ENCODE measurements around the gene TBC1D22A.

Gene TBC1D22A

GRCh38 chr22:47187176-47187957 lies 424.9 kb downstream of the TBC1D22A start:
- DNase-seq = no peak

- DNase-seq = no peak
These were observed 426.0 kb downstream of the TBC1D22A start for GRCh38 chr22:47188261-47189055.

DNA sequence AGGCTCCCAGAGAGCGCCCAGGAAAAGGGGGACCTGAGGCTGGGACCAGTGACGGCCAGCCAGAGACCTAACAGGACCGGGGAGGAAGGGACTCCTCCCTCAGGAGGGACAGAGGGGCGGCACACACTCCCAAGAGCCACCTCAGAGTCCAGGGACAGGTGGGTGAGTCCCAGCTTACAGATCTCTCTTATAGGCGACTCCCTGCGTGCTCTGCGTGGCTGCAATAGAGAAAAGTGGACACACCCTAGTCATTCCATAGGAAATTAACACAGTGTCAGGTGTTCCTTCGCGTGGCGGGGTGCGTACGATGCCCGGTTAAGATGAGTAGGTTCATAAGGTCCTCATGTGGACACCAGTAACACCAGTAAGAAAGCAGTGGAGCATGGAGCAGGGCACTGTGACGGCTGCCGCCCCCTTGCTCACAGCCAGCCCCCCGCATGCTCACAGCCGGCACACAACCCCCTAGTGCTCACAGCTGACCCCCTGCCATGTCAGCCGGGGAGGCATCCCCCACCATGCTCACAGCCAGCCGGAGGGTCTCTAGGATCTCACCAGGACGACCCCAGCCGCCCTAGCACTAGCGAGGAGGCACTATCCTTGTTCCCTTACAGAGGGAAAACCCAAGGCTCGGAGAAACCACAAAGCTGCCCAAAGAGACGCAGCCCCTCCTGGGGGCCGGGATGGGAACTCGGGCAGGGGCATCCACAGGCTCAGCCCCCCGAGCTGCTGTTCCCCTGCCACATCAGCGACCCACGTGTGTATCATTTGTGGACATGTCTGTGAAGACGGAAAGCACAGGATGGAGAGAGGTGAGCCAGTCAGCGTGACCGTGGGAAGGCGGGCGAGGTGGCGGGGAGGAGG lies 426.8 kb downstream of the TBC1D22A start:
- DNase-seq = no peak

DNA sequence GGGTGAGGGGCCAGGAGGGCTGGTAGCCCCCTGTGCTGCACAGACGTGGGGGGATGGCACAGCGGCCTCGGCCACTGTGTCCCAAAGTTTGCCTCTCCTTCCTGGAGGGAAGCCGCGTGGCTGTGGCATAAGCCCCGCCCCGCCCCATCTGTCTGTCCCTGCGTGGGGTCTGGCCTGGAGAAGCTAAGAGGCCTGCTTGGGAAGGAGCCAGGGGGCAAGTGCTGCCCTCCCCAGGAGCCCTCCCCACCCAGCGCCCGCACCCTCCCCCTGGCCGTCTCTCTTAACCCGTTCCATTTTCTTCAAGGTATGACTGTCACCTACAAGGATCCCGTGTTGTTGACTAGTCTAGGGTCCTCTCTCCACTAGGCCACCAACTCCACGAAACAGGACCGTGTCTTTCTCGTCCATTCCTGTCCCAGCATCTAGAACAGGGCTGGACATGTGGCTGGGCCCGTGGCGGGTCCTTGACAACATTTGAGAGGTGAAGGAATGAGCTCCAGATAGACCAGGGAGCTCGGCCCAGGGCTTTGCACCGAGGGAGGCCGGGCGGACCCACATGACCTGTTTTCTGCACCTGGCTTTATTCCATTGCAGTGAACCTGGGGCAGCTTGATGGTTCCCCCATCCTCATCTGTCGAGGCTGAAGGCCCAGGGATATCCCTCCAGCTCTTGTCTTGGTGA lies 428.0 kb downstream of the TBC1D22A start:
- DNase-seq = no peak

DNA sequence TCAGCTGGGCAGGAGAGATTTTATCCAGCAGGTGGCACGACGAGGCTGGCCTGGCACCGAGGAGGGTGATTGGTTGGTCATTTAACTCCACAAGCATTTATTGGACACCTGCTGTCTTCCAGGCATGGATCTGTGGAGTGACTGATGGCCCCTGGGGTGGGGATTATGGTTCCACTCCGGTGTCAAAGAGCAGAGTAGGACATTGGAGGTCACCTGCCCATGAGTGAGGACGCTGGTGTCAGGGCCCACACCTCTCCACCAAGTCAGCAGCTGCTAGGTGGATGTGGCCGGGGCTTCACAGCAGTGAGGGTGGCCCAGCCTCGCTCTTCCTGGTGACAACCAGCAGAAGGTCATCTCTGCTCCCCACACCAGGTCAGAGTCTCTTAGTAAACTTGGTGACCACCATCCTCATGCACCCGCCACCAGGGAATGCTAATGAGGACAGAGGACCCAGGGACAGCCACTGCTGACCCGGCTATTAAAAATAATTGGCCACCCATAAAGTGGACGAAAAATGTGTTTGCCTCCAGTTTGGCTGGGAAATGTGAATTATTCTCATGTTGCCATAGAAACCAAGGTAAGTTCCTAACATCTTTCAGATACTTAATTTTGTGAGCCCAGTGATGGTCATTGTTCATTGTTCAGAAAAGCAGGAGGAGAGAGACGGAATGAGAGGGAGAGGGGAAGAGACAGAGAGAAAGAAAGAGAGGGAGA lies 428.7 kb downstream of the TBC1D22A start:
- DNase-seq = no peak

DNA sequence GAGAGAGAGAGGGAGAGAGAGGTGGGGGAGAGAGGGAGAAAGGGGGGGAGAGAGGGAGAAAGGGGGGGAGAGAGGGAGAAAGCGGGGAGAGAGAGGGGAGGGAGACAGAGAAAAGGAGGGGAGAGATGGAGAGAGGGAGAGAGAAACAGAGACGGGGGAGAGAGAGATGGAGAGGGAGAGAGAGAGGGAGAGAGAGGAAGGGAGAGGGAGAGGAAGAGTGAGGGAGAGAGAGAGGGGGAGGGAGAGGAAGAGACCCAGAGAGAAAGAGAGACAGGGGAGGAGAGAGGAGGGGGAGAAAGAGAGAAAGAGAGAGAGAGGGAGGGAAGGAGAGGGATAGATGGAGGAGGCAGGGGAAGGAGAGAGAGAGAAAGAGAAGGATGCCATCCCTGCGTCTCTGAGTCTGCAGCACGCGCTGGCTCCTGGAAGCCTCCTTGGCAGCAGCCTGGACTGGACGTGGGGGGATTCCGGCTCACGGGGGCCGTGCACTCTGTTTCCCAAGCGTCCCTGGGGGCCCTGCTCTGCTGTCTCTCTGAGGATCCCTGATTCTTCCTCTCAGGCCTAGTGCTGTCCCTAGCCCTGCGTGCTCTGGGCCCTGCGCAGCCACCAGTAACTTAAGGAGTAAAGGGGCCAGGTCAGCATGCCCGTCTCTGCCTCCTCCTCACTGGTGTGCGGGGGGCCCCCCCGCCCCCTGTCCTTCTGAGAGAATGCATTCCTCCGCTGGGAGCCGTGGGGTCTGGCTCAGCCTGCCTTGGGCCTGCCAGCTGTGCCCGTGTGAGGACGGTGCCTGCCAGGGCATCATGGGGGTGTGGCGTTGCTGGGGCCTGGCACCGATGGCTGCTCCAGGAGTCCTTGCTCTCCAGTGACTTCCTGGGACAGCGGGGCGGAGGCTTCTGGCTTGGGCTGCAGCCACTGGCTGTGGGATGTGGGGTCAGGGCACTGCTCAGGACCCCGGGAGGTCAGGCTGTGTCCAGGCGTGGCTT lies 429.5 kb downstream of the TBC1D22A start:
- no peak for DNase-seq

DNA sequence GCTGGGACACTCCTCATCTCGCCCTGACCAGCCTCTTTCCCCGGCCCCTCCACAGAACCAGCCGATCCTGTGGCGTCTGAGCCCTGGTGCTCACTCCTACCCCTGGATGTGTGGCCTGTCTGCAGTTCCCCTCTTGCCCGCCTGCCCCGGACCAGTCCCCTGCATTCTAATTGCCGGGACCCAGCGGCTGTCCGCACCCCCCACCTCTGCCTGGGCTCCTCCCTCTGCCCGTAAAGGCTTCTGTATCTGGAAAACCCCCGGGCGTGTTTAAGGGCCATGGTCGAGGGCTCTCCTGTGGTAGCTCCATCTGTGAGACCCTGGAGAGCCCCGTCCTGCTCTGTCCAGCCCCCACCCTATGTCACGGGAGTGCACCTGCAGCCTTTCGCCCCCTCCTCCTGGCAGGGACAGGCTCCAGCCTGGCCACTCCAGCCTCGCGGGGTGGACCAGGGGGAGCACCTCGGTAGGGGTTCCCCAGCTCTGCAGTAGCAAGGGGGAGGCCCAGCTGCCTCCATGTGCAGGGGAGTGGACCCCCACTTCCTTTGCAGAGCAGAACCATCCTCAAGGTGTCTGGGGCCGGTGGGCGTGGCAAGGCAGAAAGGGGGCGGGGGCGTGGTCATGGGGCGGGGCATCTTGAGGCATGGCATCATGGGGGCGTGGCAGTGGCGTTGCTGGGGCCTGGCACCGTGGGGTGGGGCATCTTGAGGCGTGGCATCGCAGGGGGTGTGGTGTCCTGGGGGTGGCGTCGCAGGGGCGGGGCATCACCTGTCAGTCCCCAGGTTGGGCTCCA lies 430.4 kb downstream of the TBC1D22A start:
- no peak for DNase-seq

DNA sequence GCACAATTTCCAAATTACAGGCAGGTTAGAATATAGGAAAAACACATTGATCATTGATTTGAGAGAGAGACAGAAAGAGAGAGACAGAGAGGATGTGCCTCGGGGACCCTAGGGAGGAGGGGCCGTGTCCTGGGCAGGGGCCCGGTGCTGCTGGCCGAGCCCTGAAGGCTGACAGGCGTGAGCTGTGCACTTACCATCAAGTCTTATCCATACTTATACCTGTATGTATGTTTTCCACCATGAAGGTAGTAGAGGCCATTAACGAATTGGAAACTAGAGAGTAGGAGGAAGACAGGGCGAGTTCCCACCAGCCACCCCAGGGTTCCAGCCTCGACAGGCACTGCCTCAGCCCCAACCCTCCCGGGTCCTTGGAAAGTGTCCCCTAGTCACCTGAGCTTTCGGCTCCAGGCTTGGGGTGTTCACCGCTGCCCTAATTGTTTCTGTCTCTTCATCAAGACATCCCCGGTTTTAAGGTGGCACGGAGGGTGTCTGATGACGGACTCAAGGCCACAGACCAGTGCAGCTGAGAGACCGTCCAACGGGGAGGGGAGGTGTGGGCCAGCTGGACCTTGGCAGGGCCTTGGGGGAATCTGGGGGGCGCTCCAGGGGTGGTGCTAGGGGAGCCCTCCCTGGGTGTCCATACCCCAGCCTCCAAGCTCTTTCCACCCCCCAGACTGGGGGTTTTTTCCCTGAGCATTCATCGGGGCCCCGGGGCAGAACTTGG lies 431.3 kb downstream of the TBC1D22A start:
- DNase-seq = no peak

- no peak for DNase-seq
These were observed 432.2 kb downstream of the TBC1D22A start for GRCh38 chr22:47194476-47195155.

- no peak for DNase-seq
These were observed 432.7 kb downstream of the TBC1D22A start for GRCh38 chr22:47195156-47195483.

DNA sequence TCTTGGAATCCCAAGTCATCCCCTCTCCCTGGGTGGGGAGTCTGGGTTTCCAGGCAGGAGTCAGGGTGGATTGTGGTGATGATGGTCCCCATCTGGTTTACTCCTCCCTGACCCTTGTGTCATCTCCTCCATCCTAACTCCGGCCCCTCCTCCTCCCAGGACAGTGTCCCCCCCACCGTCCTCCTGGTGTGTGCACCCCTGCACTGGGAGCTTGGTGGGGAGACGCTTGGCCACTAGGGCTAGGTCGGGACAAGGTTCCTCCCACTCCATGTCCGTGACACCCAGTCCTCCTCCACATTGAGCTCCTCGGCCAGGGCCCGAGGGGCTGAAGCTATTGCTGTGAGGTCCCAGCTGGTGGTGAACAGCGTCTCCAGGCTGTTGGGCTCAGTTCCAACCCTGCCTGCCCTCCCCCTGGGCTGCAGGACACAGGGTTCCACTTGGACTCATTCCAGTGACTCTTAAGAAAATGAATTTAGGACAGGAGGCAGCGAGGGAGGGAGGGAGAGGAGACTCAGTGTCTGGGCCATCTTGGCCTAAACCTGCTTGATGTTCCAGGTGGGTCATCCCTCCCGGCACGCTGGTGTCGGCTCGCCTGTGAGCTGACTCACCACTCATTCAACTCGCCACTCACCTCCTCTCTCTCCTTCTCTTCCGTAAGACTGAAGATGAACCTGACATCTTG lies 433.2 kb downstream of the TBC1D22A start:
- DNase-seq = no peak

DNA sequence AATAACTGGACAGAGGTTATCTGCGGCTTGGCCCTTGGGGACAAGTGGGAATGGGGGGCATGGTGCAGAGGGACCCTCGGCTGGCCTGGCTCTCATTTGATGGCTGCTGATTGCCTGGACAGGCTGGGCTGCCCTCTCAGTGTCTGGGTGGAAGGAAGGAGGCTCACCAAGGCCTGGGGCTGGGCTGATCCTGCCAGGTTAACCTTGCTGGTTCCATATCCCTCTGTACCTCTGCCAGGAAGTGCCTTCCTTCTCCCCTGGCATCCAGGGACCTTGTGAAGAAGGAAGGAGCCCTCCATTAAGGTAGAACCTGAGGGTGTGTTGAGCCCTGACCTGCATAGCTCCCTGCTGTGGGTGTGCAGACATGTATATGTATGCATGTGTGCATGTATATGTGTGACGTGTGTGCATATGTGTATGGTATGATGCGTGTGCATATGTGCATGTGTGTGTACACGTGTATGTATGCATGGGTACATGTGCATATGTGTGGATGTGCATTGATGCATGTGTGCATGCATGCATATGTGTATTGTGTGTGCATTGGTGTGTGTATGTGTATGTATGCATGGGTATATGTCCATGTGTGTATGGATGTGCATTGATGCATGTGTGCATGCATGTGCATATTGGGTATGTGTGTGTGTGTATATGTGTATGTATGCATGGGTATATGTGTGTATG lies 433.9 kb downstream of the TBC1D22A start:
- DNase-seq = no peak

DNA sequence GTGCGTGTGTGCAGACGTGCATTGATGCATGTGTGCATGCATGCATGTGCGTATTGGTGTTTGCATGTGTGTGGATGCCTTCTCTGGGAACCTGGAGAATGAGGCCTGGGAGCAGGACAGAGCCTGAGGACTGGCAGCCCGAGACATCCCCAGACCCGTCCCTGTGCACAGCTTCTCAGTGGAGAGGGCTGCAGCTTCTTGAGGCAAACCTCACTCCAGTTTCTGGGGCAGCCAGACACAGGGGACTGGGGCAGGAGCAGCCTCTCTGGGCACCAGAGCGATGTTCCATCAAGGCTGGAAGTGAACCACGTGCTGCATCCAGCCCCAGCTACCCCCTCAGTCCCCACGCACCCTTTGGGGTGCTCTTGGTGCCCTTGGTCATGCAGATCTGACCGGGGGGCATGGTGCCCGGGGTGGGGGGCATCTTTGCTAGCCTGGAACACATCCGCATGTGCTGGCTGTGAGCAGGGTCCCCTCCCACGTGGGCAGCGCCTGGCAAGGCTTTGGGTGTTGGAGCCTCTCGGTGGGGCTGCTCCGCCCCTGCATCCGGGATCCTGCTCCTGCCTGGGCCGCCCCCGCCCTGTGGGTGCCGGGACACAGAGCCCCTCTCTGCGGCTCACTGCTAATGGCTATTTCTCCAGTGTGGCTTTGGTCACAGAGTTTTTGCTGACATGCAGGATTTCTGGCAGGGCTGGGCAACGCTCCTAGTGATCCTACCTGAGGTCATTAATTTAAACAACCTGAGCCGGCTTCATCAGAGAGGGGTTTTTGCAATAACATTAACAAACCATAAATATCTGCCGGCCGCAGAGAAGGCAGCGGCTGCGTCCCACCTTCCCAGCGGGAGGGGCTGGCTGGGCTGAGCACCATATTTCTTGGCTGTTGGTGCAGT lies 434.7 kb downstream of the TBC1D22A start:
- no peak for DNase-seq

DNA sequence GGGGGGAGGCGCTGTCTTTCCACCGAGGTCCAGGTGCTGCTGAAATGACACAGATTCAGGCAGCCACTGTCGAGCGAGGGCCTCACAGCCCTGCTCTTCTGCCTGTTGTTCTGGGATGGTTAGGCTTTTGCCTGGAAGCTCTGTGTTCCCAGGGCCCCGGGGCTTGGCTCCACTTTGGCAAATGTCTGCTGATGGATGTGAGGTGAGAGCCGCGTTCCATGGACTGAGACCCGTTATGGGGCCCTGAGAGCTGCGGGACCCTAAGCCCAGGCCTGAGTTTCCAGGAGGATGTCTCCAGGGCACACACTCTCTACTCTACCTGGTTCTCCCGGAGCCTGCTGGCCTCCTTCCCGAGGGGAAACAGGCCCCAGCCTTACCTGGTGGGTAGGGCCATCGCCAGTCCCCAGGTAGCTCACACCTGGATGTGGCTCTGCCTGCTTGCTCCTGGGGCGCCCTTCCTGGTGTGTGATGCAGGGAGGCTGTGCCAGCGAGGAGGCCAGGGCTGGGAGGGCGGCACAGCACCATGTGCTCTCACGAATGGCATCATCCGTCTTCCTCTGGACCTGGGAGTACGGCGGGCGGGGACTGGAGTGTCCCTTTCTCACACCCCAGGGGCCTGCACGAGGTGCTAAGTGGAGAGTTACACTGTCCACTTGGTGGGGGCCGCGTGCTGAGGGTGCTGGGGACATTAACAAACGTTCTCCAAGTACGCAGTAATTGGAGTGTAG lies 435.5 kb downstream of the TBC1D22A start:
- no peak for DNase-seq

DNA sequence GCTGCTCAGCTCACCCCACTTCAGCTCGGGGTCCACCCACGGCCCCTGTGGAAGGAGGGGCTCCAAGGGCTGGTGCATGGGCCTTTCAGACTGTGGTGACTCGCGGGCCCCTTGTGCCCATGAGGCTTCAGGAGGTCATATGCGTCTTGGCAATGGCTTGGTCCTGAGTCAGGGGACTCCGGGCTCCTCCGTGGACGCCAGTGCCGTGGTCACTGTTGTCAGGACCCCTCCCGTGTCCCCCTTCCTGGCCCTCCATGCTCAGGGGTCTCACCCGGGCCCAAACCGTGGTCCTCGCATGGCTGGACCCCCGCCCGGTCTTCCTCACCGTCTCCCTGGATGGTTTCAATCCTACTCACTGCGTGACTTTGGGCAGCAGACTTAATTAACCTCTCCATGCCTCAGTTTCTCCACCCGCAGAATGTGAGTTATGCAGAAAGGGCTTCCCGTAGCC lies 436.4 kb downstream of the TBC1D22A start:
- DNase-seq = no peak
